LNCaP clone FGC (cell line): ENCODE data around the gene VAT1L.

Experiments used
- DNase-seq: peaks from one replicate; pipeline ENCODE4 v3.0.0-alpha.2; 2011; ENCODE audit warnings: low read depth
- H3K4me3 ChIP-seq: 2 replicates; pipeline ENCODE4 v1.5.1; 2011; ENCODE audit warnings: mild to moderate bottlenecking, low read depth, low read length, control low read depth
- TF ChIP-seq, protein P1 (sequence below): IDR thresholded peaks from 2 replicates; pipeline ENCODE4 v1.5.1; 2012; ENCODE audit warnings: mild to moderate bottlenecking; ENCODE audit not compliant: control insufficient read depth, insufficient read depth; ENCODE audit errors: extremely low read depth

VAT1L gene

DNA sequence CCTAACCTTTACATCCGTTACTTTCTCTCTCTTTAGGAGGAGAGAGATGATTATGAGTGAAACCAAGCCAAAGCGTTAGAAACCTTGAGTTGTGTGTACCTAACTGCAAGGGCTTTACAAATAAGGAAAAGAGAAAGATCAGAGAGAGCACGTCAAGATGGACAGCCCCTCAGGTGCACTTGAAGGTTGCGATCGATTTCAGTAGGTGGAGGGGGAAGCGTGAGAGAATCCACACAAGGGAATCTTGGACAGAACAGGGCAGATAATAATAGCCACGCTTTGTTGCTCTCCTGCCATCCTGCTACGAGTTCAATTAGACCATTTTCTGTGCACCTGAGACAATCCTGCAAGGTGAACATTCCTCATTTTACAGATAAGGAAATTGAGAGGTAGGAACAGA, 78.4 kb downstream of the VAT1L start:
- TF ChIP-seq, protein P1, sequence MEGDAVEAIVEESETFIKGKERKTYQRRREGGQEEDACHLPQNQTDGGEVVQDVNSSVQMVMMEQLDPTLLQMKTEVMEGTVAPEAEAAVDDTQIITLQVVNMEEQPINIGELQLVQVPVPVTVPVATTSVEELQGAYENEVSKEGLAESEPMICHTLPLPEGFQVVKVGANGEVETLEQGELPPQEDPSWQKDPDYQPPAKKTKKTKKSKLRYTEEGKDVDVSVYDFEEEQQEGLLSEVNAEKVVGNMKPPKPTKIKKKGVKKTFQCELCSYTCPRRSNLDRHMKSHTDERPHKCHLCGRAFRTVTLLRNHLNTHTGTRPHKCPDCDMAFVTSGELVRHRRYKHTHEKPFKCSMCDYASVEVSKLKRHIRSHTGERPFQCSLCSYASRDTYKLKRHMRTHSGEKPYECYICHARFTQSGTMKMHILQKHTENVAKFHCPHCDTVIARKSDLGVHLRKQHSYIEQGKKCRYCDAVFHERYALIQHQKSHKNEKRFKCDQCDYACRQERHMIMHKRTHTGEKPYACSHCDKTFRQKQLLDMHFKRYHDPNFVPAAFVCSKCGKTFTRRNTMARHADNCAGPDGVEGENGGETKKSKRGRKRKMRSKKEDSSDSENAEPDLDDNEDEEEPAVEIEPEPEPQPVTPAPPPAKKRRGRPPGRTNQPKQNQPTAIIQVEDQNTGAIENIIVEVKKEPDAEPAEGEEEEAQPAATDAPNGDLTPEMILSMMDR, result no peak
- no peak for DNase-seq
- H3K4me3 ChIP-seq, result no peak overlapping the region

DNA sequence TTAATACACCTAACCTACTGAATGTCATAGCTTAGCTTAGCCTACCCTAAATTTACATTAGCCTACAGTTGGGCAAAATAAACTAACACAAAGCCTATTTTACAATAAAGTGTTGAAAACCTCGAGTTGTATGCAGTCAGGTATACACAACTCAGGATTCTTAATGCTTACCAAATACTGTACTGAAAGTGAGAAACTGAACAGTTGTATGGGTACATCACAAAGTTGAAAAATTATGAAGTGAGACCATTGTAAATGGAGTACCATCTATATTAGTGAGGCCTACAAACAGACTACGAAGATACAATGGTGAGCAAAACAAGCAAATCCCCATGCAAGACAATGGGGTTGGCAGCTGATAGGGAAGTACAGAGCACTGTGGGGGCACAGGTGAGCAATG, 79.7 kb downstream of the VAT1L start:
- TF ChIP-seq, protein P1, result no peak
- no peak for DNase-seq
- no peak overlapping the region for H3K4me3 ChIP-seq

DNA sequence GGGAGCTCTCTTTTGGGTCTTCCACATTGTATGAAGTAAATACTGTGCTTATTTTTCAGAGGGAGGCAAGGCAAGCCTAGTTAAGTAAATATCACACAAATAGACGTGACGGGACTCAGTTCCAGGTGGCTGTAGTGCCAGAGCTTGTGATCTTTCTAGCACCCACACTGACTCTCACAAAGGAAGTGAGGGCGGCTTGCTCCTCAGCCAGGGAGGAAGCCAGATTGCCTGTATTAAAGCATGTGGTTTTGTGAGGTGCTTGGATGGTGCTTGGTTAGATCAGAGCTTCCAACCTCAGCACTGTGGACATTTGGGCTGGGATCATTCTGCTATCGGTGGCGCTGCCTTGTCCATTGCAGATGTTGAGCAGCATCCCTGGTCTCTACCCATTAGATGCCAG, 80.1 kb downstream of the VAT1L start:
- DNase-seq, result no peak
- H3K4me3 ChIP-seq, result no peak overlapping the region
- TF ChIP-seq, protein P1, result no peak

DNA sequence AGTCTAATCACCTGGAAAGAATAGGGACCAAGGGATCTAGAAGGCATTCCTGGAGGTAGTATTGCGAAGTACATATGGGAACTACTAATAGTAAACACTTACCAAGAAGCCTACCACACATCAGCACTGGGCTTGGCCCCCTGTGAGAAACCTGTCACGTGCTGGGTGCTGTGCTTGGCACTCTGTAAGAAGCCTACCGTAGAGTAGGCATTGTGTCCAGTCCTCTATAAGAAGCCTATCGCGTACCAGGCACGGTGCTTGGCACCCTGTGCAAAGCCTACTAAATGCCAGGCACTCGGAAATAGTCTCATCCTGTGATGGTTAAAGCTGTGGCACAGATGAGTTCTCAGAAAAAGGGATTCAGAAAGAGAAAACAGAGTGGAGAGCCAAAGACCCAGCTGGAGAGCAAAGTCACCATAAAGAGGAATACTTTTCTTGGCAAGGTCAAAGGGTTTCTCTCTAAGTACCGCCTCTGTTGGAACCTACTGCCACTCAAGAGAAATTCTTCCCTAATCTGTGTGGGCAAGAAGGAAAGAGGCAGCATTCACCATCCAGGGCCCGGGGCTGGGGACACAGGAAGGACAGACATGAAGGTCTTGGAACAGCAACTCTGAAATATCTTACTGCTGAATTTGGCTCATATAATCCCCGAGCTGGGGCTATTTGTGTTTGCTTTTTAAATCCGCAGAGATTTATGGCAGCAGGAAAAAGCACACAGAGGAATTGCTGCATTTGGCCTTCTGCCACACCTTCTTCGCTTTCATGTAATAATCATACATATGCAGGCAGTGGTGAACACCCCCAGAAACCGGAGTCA, 81.8 kb downstream of the VAT1L start:
- H3K4me3 ChIP-seq, result no peak overlapping the region
- DNase-seq, result peak; percentile 18
- TF ChIP-seq, protein P1, result no peak

DNA sequence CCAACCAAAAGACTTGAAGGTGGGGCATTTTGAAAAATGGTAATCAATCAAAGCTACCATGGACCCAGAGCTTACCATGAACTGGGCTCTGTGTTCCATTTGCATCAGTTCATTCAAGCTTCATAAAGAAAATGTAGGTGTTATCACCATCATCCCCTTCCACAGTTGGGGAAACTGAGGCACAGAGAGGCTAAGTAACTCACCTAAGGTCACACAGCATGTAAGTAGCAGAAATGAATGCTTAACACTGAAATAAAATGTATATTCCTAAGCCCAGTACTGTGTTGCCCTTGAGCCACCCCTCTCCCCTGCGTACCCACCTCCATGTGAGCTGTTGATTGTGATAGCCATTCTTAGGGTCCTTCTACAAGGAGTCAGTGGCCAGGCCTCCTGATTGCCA, 83.6 kb downstream of the VAT1L start:
- no peak for DNase-seq
- TF ChIP-seq, protein P1, result no peak

DNA sequence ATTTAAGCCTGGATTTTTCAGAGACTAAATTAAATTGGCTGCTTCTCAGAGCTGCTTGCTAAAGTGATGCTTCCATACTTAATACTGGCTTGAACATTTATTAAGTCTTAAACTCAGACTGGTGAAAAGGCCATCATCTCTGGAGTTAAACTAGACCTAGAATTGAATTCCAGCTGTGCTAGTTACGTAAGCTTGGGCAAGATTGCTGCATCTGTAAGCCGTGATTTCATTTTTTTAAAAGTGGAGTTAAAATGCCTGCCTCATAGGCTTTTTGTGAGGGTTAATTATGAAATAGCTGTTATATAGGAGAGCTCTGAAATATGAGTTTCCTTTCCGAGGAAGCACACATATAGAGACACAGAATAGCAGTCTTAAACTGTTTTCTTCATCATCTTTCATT, 84.7 kb downstream of the VAT1L start:
- no peak for DNase-seq
- TF ChIP-seq, protein P1, result no peak
- no peak overlapping the region for H3K4me3 ChIP-seq

More for the DNA sequence above, 83.6 kb downstream of the VAT1L start:
- no peak overlapping the region for H3K4me3 ChIP-seq

DNA sequence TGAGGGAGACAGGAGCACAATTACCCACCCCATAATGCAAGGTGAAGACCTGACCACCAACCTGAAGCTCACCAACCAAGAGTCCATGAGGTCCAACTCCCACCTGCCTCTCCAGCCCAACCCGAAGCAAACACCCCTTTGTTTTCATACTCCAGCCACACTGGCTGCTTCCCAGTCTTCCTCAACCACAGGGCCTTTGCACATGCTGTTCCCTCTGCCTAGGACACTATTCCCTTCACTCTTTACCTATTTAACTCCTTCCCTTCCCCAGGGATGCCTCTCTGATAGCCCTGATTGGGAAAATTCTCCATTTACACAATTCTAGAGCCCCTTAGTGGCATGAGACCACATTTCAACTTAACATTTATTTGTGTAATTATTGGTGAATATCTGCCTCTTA, 86.0 kb downstream of the VAT1L start:
- no peak overlapping the region for H3K4me3 ChIP-seq
- TF ChIP-seq, protein P1, result no peak
- DNase-seq, result no peak
